A673 (cell line): ENCODE data around the gene TUBG1. TPM values are rescaled to one million over a fixed set of nuclear protein-coding genes. Genes with fewer than 3 reads are reported as not detected.
A peak's percentile ranks its signal among the peaks of the same experiment; 100 is the strongest.
"Not testable (repeated sequence)": the region's sequence is repeated elsewhere in the genome, so short reads cannot be mapped to it uniquely, and the experiment has no call there.

Experiments used
- BruUV-seq: library from RNA; stranded (reverse); fragments of 400-500 nt; replicated peaks from 2 replicates; lab custom pipeline; 2021; lab: Mats Ljungman, UMichigan
- CTCF ChIA-PET: fragments of 300-600 bp; sonication (Branson Sonifier 250); formaldehyde crosslinking; loops from one replicate; lab custom pipeline; 2022; ENCODE audit warnings: antibody characterized with exemption; lab: Charles Lee
- POLR2A ChIA-PET: fragments of 300-600 bp; sonication (Branson Sonifier 250); formaldehyde crosslinking; loops from one replicate; lab custom pipeline; 2022; ENCODE audit warnings: antibody characterized with exemption; ENCODE audit not compliant: low non-redundant PET; lab: Charles Lee
- DNase-seq: peaks from one replicate; pipeline ENCODE4 v3.0.0-alpha.2; 2015; ENCODE audit warnings: low spot score
- H3K27ac ChIP-seq: fragments of 200-600 bp; sonication (generic); 2 replicates; pipeline ENCODE4 v1.5.1; 2016; ENCODE audit warnings: mixed run types, low read depth, mild to moderate bottlenecking, mixed read lengths, antibody characterized with exemption, low read length; ENCODE audit not compliant: poor library complexity, severe bottlenecking
- H3K27me3 ChIP-seq: fragments of 200-600 bp; sonication (generic); replicated peaks from 2 replicates; pipeline ENCODE4 v1.6.1; 2017; ENCODE audit warnings: mixed run types, low read depth, mild to moderate bottlenecking, mixed read lengths, antibody characterized with exemption, low read length; ENCODE audit not compliant: insufficient read depth, poor library complexity
- H3K36me3 ChIP-seq: fragments of 200-600 bp; sonication (generic); 2 replicates; pipeline ENCODE4 v1.6.1; 2016; ENCODE audit warnings: mixed run types, mild to moderate bottlenecking, mixed read lengths, antibody characterized with exemption, low read length; ENCODE audit not compliant: insufficient read depth, poor library complexity, severe bottlenecking
- H3K4me1 ChIP-seq: fragments of 200-600 bp; sonication (generic); 2 replicates; pipeline ENCODE4 v1.6.1; 2017; ENCODE audit warnings: mixed run types, mild to moderate bottlenecking, mixed read lengths, antibody characterized with exemption, low read length; ENCODE audit not compliant: insufficient read depth, poor library complexity, severe bottlenecking
- H3K4me3 ChIP-seq: fragments of 200-600 bp; sonication (generic); 2 replicates; pipeline ENCODE4 v1.5.1; 2016; ENCODE audit warnings: low read depth, mixed run types, mild to moderate bottlenecking, mixed read lengths, low read length; ENCODE audit not compliant: poor library complexity, severe bottlenecking
- H3K9me3 ChIP-seq: fragments of 200-600 bp; sonication (generic); 2 replicates; pipeline ENCODE4 v1.6.1; 2016; ENCODE audit warnings: mixed run types, low read depth, mild to moderate bottlenecking, mixed read lengths, antibody characterized with exemption, low read length; ENCODE audit not compliant: poor library complexity, severe bottlenecking
- EZH2 ChIP-seq: fragments of 200-600 bp; sonication (generic); IDR thresholded peaks from 2 replicates; pipeline ENCODE4 v1.6.1; 2017; ENCODE audit warnings: borderline replicate concordance, low read depth, mild to moderate bottlenecking, mixed read lengths, antibody characterized with exemption, low read length; ENCODE audit not compliant: poor library complexity, severe bottlenecking
- intact Hi-C: fragments of 100-400 bp; cut with micrococcal nuclease; formaldehyde crosslinking; loops from one replicate; pipeline ENCODE4 v1.10.0; 2022; ENCODE audit not compliant: unreplicated experiment
- total RNA-seq: library from RNA; stranded (reverse); gene quantifications from 2 replicates; pipeline ENCODE4 v1.2.3, GENCODE V29; 2021
- TF ChIP-seq, protein P1 (sequence below): fragments of 300-800, 200-600 bp; sonication (generic); conservative IDR thresholded peaks from 2 replicates; pipeline ENCODE4 v1.5.1; 2017; ENCODE audit warnings: low read depth, mild to moderate bottlenecking, antibody characterized with exemption, low read length, moderate library complexity, mixed read lengths

TUBG1 gene
- total RNA-seq, 1 experiment from 2014 or later, result 87.4 TPM

DNA sequence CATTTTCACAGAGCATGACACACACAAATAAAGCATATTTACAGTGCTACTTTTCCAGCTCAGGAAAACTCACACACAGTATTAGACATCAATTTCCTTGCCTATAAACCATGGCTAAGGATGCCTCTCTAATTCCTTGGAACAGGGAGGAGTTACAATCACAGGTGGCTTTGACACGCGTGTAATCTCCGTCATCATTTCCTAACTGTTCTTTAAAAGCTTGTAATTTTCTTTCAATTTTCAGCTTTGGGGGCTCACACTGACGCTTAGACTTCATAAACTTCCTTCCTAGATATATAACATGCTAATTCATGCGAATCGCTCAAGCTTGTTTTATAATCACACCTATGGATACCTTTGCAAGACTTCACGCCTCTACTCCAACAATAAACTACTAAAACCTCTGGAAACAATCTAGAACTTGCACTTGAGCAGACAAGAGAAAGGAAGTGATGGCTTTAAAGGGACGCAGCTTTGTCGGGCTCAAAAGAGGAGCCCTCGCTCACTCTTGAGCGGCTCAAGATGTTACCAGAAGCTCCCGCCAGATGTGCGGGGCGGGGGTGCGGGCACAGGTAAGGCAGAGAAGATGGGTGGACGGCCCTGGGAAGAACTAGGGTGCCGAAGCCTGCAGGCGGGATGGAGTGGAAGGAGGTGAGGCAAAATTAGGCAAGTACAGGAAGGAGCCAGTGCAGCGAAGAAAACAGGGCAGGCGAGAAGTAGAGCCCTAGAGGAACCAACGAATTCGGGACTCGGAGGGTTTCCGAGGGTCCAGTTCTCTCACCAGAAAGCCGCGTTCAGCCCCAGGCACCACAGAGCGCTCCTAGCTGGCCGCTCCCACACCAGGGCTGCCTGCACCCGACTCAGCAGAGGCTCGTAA is 940 bp upstream of the TUBG1 start:
- no TSS peak for BruUV-seq
- TF ChIP-seq EZH2, result no peak
- TF ChIP-seq, protein P1, sequence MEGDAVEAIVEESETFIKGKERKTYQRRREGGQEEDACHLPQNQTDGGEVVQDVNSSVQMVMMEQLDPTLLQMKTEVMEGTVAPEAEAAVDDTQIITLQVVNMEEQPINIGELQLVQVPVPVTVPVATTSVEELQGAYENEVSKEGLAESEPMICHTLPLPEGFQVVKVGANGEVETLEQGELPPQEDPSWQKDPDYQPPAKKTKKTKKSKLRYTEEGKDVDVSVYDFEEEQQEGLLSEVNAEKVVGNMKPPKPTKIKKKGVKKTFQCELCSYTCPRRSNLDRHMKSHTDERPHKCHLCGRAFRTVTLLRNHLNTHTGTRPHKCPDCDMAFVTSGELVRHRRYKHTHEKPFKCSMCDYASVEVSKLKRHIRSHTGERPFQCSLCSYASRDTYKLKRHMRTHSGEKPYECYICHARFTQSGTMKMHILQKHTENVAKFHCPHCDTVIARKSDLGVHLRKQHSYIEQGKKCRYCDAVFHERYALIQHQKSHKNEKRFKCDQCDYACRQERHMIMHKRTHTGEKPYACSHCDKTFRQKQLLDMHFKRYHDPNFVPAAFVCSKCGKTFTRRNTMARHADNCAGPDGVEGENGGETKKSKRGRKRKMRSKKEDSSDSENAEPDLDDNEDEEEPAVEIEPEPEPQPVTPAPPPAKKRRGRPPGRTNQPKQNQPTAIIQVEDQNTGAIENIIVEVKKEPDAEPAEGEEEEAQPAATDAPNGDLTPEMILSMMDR, result no peak
- CTCF ChIA-PET, result no interaction called here
- H3K9me3 ChIP-seq, result no peaks in the 10 kb centered on the region
- no peak for DNase-seq
- POLR2A ChIA-PET, result no interaction called here
- peak overlapping the region; percentile 82 for H3K4me3 ChIP-seq
- H3K4me1 ChIP-seq, result no peaks in the 10 kb centered on the region
- no peaks in the 10 kb centered on the region for H3K27me3 ChIP-seq
- peak overlapping the region; percentile 84 for H3K27ac ChIP-seq
- no peaks in the 10 kb centered on the region for H3K36me3 ChIP-seq
- intact Hi-C loops, result loop anchor here (2.0 kb wide), 1 partner anchor 68 kb away; the partner anchor contains the start of gene PLEKHH3

DNA sequence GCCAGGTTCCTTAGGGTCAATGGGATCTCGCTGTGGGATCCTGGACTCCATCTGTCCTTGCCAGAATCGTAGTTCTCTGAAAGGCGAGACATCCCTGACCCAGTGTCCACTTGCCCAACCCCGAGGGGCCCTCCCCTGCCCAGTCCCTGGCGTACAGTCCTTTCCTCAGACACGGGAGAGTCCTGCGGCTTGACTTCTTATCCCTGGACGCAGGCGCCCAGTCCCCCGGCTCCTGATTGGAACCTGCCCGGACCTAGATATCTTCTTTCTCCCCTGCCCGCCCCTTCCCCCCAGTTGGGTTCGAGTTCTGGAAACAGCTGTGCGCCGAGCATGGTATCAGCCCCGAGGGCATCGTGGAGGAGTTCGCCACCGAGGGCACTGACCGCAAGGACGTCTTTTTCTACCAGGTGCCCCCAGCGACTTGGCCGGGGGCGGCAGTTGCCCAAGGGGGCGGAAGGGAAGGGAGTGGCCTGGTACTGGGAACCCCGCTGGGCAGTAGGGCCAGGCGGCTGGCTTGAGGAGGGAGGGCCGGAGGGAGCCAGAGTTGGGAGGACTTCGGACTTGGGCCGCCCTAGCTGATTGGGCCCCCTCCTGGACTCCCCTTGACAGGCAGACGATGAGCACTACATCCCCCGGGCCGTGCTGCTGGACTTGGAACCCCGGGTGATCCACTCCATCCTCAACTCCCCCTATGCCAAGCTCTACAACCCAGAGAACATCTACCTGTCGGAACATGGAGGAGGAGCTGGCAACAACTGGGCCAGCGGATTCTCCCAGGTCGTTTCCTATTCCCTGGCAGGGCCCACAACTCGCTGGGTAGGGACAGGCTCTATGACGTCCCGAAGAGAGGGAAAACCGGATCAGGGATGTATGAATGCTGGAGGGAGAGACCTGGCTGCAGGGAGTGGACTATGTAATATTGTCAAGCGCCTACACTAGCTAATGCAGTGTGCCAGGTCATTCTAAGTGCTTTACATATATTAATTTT is 625 bp downstream of the TUBG1 start:
- intact Hi-C loops, result loop anchor here (2.0 kb wide), 1 partner anchor 67 kb away; the partner anchor contains the start of gene PLEKHH3
- DNase-seq, POLR2A ChIA-PET, H3K9me3 ChIP-seq, H3K36me3 ChIP-seq, BruUV-seq, H3K4me1 ChIP-seq, H3K27me3 ChIP-seq: not testable (repeated sequence)
- CTCF ChIA-PET, result interaction anchor here (0.5 kb wide), 1 partner anchor 393 kb away, joined by 5 read pairs; no protein-coding TSS in a partner anchor
- H3K27ac ChIP-seq, result peak overlapping the region; percentile 84
- peak overlapping the region; percentile 82 for H3K4me3 ChIP-seq

DNA sequence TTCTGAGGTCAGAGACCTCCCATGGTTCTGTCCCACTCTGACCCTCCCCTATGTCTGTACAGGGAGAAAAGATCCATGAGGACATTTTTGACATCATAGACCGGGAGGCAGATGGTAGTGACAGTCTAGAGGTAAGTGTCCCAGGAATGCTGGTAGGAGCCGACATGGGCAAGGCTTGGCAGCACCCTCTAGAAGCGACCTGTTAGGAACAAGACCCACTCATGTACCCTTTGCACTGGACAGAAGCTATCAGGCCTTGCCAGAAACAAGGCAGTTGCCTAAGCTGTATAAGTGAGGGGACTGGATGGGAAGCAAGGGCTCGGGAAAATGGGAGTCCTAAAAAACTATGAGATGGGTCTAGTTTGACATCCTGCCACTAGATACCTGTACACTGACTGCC is 2.5 kb downstream of the TUBG1 start:
- no peak for DNase-seq
- no peaks in the 10 kb centered on the region for H3K27me3 ChIP-seq
- no peak overlapping the region for H3K4me3 ChIP-seq
- H3K36me3 ChIP-seq, result peaks cover 5% of the 10 kb centered on the region
- intact Hi-C loops, result no loop called here
- H3K27ac ChIP-seq, result no peak overlapping the region
- POLR2A ChIA-PET, result no interaction called here
- no peaks in the 10 kb centered on the region for H3K9me3 ChIP-seq
- TF ChIP-seq EZH2, result no peak
- TF ChIP-seq, protein P1, result no peak
- CTCF ChIA-PET, result no interaction called here
- BruUV-seq, result no TSS peak
- H3K4me1 ChIP-seq, result no peaks in the 10 kb centered on the region
